Measurements from ENCODE around the gene NANOS3.

The NANOS3 gene

DNA sequence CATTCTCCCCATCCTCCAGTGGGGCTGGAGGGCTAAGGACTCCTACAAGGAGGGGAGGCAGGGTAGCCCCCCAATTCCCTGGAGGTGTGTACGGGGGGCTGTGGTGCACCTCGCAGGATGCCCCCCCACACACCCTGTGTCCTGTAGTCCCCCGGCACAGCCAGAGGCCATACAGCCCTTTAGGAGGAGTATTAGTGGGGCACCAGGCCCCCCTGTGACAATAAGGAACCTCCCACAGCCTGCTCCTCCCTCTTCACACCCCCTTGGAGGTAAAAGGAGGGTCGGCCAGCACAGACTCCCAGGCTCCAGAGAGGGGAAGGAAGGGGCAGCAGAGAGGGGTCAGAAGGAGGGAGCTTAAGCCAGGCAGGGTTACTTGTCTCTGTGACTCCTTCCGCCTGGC is at the start of gene NANOS3:
Gene NANOS3, plus strand, starts transcription at position 301 of the 400 bp plus-strand sequence. CDS start 115 bp downstream, outside the sequence.
- ChIA-PET CTCF (no interaction called here), POLR2A (interaction anchor here (1.0 kb wide), 1 partner anchor 618 kb away, joined by 3 read pairs; no protein-coding TSS in a partner anchor)
- DNase-seq (ENCODE audit: extremely low spot score) = no peak
- TF ChIP-seq CTBP1 (IDR thresholded peaks at IDR 0.05; ENCODE audit: borderline replicate concordance) (no peak), FOXK2 (IDR thresholded peaks at IDR 0.05) (no peak), L3MBTL2 (conservative IDR thresholded peaks at IDR 0.05) (no peak), NFRKB (IDR thresholded peaks at IDR 0.05) (no peak), SUZ12 (IDR thresholded peaks at IDR 0.05) (no peak), ELF4 (IDR thresholded peaks at IDR 0.05) (no peak), ARNT (IDR thresholded peaks at IDR 0.05) (no peak), LEF1 (IDR thresholded peaks at IDR 0.05; ENCODE audit: borderline replicate concordance) (no peak), SP1 (IDR thresholded peaks at IDR 0.05) (no peak), TARDBP (IDR thresholded peaks at IDR 0.05) (no peak), HDGF (IDR thresholded peaks at IDR 0.05; ENCODE audit: borderline replicate concordance) (no peak), FOXM1 (IDR thresholded peaks at IDR 0.05; ENCODE audit: borderline replicate concordance) (no peak), ZNF384 (IDR thresholded peaks at IDR 0.05) (no peak), FOXA1 (IDR thresholded peaks at IDR 0.05) (no peak)
- TF ChIP-seq, protein P1, sequence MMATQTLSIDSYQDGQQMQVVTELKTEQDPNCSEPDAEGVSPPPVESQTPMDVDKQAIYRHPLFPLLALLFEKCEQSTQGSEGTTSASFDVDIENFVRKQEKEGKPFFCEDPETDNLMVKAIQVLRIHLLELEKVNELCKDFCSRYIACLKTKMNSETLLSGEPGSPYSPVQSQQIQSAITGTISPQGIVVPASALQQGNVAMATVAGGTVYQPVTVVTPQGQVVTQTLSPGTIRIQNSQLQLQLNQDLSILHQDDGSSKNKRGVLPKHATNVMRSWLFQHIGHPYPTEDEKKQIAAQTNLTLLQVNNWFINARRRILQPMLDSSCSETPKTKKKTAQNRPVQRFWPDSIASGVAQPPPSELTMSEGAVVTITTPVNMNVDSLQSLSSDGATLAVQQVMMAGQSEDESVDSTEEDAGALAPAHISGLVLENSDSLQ (IDR thresholded peaks at IDR 0.05) = no peak

DNA sequence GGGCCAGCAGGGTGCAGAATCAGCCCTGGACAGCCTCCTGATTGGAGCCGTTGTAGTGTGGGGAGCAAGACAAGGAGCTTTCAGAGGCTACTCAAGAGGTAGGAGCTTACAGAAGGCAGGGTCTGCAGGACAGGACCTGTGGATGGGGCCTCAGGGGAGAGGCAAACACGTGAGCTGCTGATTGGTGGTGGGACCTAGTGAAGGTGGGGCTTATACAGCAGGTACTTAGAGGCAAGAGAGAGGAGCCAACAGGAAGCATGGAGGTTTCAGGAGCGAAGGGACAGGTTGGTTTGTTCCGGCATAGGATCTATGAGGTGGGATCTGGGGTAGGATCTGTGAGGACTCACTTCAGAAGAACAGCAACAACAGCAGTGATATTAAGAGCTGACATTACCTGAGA is 49.3 kb upstream of the NANOS3 start:
- no peak for DNase-seq (ENCODE audit: extremely low spot score)
- POLR2A ChIA-PET = interaction anchor here (1.3 kb wide), 1 partner anchor 9 kb away, joined by 3 read pairs; no protein-coding TSS in a partner anchor
- CTCF ChIA-PET = no interaction called here
- TF ChIP-seq SP1 (IDR thresholded peaks at IDR 0.05) = no peak
- TF ChIP-seq L3MBTL2 (conservative IDR thresholded peaks at IDR 0.05) = no peak
- TF ChIP-seq ARNT (IDR thresholded peaks at IDR 0.05) = no peak
- no peak for TF ChIP-seq ELF4 (IDR thresholded peaks at IDR 0.05)
- no peak for TF ChIP-seq CTBP1 (IDR thresholded peaks at IDR 0.05; ENCODE audit: borderline replicate concordance)
- TF ChIP-seq HDGF (IDR thresholded peaks at IDR 0.05; ENCODE audit: borderline replicate concordance) = no peak
- TF ChIP-seq NFRKB (IDR thresholded peaks at IDR 0.05) = no peak
- TF ChIP-seq SUZ12 (IDR thresholded peaks at IDR 0.05) = no peak
- no peak for TF ChIP-seq ZNF384 (IDR thresholded peaks at IDR 0.05)
- TF ChIP-seq FOXA1 (IDR thresholded peaks at IDR 0.05) = no peak
- no peak for TF ChIP-seq BHLHE40 (IDR thresholded peaks at IDR 0.05; ENCODE audit: borderline replicate concordance)
- TF ChIP-seq FOXK2 (IDR thresholded peaks at IDR 0.05) = no peak
- TF ChIP-seq, protein P1 (IDR thresholded peaks at IDR 0.05) = no peak
- TF ChIP-seq TARDBP (IDR thresholded peaks at IDR 0.05) = no peak
- TF ChIP-seq LEF1 (IDR thresholded peaks at IDR 0.05; ENCODE audit: borderline replicate concordance) = no peak
- TF ChIP-seq FOXM1 (IDR thresholded peaks at IDR 0.05; ENCODE audit: borderline replicate concordance) = no peak

DNA sequence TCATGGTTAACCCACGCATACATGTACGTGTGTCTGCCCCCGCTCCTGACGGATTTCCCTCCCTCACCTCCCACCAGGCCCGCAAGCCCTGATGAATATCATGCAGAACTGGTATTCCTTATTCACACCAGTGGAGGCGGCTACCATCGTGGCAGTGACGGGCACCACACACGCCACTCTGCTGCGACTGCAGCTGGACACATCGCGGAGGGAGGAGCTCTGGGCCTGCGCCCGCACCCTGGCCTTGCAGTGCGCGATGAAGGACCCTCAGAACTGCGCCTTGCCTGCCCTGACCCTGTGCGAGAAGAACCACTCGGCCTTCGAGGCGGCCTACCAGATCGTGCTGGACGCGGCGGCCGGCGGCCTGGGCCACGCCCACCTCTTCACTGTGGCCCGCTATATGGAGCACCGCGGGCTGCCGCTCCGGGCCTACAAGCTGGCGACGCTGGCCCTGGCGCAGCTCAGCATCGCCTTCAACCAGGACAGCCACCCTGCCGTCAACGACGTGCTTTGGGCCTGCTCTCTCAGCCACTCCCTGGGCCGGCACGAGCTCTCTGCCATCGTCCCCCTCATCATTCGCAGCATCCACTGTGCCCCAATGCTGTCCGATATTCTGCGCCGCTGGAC is 46.7 kb upstream of the NANOS3 start:
- no peak for DNase-seq (ENCODE audit: extremely low spot score)
- CTCF ChIA-PET = interaction anchor here (0.8 kb wide), 1 partner anchor 25 kb away, joined by 3 read pairs; no protein-coding TSS in a partner anchor
- POLR2A ChIA-PET = interaction anchor here (0.8 kb wide), 1 partner anchor 56 kb away, joined by 4 read pairs; the partner anchor contains the start of gene C19orf53
- TF ChIP-seq CTBP1 (IDR thresholded peaks at IDR 0.05; ENCODE audit: borderline replicate concordance) (no peak), SP1 (IDR thresholded peaks at IDR 0.05) (no peak), FOXM1 (IDR thresholded peaks at IDR 0.05; ENCODE audit: borderline replicate concordance) (no peak), BHLHE40 (IDR thresholded peaks at IDR 0.05; ENCODE audit: borderline replicate concordance) (no peak), FOXK2 (IDR thresholded peaks at IDR 0.05) (no peak), TARDBP (IDR thresholded peaks at IDR 0.05) (no peak), ELF4 (IDR thresholded peaks at IDR 0.05) (no peak), L3MBTL2 (conservative IDR thresholded peaks at IDR 0.05) (no peak), NFRKB (IDR thresholded peaks at IDR 0.05) (no peak), HDGF (IDR thresholded peaks at IDR 0.05; ENCODE audit: borderline replicate concordance) (no peak)
- TF ChIP-seq, protein P1 (IDR thresholded peaks at IDR 0.05) = no peak

GRCh38 chr19:13830741-13831536 is 46.0 kb upstream of the NANOS3 start:
- no peak for DNase-seq (ENCODE audit: extremely low spot score)
- ChIA-PET POLR2A (interaction anchor here (0.8 kb wide), 1 partner anchor 56 kb away, joined by 4 read pairs; the partner anchor contains the start of gene C19orf53), CTCF (no interaction called here)
- TF ChIP-seq L3MBTL2 (conservative IDR thresholded peaks at IDR 0.05) (no peak), SP1 (IDR thresholded peaks at IDR 0.05) (no peak), BHLHE40 (IDR thresholded peaks at IDR 0.05; ENCODE audit: borderline replicate concordance) (no peak), FOXM1 (IDR thresholded peaks at IDR 0.05; ENCODE audit: borderline replicate concordance) (no peak), FOXK2 (IDR thresholded peaks at IDR 0.05) (no peak), HDGF (IDR thresholded peaks at IDR 0.05; ENCODE audit: borderline replicate concordance) (no peak), LEF1 (IDR thresholded peaks at IDR 0.05; ENCODE audit: borderline replicate concordance) (no peak), SUZ12 (IDR thresholded peaks at IDR 0.05) (no peak), ELF4 (IDR thresholded peaks at IDR 0.05) (no peak), FOXA1 (IDR thresholded peaks at IDR 0.05) (no peak), ZNF384 (IDR thresholded peaks at IDR 0.05) (no peak), TARDBP (IDR thresholded peaks at IDR 0.05) (no peak), ARNT (IDR thresholded peaks at IDR 0.05) (no peak), CTBP1 (IDR thresholded peaks at IDR 0.05; ENCODE audit: borderline replicate concordance) (no peak), NFRKB (IDR thresholded peaks at IDR 0.05) (no peak)
- TF ChIP-seq, protein P1 (IDR thresholded peaks at IDR 0.05) = no peak

All from HEK293T (cell line).